ENCODE data around the gene PAGE2B.
A peak's percentile ranks its signal among the peaks of the same experiment; 100 is the strongest.
"Not testable (repeated sequence)": the region's sequence is repeated elsewhere in the genome, so short reads cannot be mapped to it uniquely, and the experiment has no call there.

PAGE2B gene, protein sequence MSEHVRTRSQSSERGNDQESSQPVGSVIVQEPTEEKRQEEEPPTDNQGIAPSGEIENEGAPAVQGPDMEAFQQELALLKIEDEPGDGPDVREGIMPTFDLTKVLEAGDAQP

DNA sequence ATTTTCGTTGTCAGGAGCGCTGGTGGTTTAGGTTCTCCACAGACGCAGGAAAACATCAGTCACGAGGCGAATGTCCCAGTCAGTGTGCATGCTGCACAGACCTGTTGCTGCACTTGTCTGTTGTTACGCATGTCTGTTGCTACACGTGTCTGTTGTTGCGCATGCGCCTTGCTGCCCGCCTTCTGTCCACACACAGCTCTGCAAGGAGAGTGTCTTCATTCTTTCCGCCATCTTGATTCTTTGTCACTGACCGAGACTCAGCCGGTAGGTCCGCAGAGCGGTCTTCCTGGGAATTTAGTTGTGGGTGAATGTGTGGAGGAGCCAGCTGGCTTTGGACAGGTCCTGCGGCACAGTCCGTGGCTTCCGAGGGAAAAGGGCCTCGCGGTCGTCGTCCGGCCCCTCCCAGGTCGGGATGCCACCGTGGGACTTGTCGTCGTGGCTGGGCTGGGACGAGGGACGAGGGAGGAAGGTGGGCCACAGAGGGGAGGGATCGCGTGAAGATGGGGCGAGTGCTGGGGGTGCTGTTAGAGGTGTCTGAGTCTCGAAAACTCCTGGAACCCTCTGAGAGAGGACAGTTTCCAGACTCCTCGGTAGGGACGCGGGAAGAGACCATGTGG is at the start of gene PAGE2B:
PAGE2B (plus strand) TSS at position 180 of the 617 bp plus-strand sequence. CDS start 1,012 bp downstream, outside the sequence.
- DNase-seq = no peak

DNA sequence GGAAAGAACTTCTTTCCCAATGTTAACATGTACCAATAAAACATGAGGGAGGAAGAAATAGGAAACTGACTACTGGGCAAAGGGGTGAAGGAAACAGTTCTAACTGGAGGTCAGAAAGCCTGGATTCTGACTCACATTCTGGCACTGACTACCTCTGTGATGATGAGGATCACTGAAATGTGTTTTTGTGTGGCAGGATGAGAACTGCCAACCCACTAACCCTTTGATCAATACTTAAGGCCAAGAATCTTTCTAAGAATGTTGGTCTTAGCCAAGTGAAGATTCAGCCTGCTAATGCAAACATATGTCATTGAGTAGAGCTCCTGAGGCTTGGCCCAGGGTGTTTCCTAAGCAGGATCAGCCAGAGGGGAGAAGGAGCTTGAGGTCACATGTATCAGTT is 48.7 kb upstream of the PAGE2B start:
- DNase-seq = no peak

DNA sequence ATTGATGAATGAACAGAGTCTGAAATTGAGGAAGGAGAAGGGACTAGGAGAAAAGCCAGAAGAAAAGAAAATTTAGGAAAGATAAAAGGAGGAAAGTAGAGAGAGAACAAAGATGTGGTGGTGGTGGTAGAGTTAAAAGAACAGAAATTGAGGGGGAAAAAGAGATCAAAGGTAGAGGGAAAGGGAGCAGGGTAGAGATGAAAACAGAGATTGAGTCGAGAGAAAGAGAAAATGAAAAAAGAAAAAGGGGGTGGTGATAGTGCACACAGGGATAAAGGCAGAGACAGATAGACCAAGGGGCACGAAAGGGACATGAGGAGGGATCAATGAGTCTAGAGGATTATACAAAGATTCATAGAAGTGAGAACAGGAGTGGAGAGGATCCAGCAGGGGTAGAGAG is 48.0 kb upstream of the PAGE2B start:
- no peak for DNase-seq

DNA sequence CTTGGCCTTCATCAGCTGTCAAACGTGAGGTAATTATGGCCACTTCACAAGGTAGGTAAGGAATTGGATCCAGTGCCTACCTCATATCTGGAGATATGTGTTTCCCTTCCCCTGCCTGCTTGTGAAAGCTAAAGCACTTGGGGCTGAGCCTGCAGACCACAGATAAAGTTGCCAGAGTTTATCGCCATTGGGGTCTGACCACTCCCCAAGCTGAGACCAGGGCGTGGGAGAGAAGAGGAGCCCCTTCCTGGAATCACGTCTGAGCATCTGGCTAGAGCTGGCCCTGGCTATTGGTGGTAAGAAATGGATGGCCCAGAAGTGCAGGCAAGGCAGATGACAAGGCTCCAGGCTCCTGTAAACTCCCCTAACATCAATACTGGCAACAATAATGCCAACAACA is 46.8 kb upstream of the PAGE2B start:
- DNase-seq = no peak

DNA sequence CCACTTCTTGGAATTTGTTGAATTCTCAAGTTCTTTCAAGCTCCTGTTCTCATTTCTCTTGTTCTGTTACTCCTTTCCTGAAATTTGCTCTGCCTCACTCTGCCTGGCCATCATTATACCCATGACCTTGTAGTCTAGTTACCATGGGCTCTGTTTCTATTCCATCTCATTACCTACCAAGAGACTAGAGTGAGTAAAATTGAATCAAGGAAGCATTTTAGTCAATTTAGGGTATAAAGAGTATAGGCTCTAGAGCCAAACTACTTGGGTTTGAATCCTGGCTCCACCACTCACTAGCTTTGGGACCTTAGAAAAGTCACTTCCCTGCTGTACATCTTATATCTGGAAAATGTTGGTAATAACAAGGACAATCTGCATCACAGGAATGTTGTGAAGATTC is 46.2 kb upstream of the PAGE2B start:
- no peak for DNase-seq

DNA sequence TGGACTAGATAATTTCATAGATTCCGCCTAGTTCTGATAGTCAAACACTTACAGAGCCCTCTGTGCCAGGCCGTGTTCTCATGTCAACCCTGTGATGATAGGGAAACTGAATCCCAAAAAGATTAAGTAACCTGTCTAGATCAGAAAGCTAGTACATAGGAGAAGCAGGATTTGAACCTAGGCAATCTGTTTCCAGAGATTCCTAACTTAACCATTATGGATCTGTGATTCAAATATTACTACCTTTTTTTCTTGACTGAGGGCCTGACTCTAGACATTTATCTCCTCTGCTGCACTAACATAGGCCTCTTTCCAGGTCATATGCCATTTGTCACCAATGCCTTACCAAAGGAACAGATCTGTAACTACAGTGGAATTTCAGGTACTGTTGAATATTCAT is 45.5 kb upstream of the PAGE2B start:
- DNase-seq = no peak

DNA sequence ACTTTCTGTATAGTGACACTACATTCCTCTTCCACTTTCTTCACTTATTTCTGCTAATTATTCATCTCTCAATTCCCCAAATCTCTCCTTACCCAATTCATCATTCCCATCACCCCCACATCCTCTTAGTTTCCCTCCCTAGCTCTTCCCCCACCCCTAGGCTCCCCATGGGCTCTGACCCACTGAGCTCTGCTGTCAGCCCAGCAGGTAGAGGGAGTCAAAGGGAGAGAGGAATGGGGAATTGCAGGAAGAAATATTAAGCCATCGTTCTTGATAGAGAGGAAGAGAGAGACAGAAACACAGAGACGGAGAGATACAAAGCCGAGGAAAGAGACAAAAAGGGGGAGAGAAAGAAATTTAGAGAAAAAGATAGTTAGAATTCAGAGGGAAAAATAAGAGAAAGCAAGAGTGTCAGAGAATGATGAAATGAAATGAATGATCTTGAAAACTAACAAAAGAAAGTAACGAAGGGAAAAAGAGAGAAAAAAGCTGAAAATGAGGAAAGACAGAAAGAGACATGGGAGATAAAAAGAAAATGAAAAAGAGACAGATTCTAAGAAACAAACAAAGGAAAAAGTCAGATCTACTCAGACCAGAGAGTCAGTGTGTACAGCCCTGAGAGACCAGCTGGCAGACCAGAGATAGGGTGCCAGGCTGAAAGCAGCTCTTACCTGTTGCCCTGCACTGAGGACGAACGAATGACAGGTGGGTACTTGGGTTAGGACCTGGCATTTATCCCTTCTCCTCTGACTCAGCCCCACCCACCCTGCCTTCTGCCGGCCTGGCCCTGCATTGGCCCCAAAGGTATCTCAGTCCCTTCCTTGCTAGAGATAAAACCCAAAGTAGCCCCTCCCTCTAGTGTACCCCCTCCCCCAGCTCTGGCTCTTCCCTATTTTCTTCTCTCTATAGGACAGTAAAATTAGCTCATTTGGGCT is 44.3 kb upstream of the PAGE2B start, which contains the start of gene ALAS2:
ALAS2 (minus strand) TSS at position 707 of the 935 bp plus-strand sequence. CDS start 4,977 bp downstream, outside the sequence.
- no peak for DNase-seq

DNA sequence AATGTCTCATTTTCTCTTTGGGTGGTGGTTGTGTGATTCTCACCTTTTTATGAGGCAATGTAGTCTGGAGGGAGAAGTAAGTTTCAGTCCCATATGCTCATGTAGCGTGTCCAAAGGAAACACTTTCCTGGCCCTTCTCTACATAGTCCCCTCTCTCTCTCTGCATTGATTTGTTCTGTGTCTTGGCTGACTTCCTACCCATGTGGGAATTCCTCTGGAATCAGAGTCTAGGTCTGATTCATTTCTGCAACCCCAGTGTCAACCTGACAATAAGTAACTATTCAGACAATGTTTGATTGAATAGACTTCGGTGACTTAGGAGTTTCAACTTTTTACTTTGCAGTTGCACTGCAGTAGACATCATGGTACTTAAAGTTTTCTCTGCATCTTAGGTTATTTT is 41.4 kb upstream of the PAGE2B start:
- no peak for DNase-seq

DNA sequence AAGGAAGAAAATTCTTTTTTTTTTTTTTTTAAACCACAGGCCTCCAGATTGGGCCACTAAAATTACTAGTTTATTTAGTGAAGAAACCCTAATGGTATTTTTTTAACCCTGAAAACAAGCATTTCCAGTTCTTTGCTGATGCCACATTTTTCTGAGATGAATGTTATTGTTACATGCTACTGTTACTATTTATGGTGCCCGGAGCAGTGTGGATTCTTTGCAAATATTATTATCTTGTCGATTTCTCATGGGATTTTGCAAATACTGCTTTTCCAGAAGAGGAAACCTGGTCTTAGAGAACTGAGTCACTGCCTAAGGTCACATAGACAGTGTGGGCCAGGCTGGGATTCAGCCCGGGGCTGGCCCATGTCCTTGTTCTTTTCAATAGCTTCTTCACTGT is 35.4 kb upstream of the PAGE2B start:
- no peak for DNase-seq

DNA sequence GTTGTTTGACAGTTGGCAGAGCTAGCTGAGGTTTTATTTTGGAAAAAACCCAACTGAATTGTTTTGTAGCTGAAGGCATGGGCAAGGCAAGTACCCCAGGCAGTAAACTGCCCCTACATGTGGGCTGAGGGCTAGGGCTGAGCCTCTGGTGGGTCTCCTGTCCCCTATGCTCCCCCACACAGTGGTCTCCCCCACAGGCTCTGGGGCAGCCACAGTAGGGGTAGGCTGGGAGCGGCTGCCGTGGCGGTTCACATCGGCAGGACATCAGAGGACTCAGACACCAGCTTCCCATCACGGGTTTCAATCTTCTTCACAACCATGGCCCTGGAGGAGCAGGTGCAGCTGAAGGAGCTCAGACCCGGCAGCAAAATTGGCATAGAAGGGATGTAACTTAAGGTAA is 33.3 kb upstream of the PAGE2B start:
- DNase-seq = no peak

DNA sequence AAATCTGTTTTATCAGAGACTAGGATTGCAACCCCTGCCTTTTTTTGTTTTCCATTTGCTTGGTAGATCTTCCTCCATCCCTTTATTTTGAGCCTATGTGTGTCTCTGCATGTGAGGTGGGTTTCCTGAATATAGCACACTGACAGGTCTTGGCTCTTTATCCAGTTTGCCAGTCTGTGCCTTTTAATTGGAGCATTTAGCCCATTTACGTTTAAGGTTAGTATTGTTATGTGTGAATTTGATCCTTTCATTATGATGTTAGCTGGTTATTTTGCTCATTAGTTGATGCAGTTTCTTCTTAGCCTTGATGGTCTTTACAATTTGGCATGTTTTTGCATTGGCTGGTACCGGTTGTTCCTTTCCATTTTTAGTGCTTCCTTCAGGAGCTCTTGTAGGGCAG is 24.2 kb upstream of the PAGE2B start:
- DNase-seq = not testable (repeated sequence)

DNA sequence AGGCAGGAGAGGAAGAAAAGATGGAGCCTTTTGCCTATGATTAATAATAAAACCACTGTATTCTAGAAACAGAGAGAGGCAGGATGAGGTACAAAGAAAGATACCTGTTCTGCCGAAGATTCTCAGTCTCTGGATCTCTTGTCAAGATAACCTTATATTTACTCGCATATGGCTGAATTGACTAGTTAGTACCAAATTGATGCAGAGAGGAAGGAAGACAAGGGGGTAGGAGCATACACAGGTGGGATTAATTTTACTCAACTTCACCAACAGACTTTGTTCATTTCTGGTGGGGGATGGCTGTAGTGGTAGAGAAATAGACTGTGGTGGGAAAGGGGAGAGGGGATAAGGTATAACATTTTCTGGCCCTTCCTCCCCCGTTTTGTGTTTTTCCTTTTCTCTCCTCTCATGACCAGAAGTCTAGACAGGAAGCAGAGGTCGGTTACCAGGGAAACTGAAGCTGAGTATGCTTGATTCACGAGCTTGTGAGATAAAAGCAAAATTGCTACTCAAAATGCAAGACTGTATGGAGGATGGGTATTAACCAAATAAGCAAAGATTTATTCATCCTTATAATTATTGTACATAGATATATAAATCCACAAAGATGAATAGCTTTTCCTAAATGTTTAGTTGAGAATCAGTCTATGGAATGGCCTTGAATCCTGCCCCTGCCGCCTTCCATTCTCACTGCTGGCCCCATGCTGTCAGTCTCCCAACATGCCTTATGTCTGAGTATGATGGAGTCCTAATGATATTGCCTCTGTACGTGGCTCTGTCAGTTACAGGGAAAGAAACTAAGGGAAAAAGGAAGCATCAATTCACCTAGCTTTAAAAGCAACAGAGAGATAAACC is 17.8 kb upstream of the PAGE2B start:
- peak in 1 of 2 experiments; percentile 20 for DNase-seq

DNA sequence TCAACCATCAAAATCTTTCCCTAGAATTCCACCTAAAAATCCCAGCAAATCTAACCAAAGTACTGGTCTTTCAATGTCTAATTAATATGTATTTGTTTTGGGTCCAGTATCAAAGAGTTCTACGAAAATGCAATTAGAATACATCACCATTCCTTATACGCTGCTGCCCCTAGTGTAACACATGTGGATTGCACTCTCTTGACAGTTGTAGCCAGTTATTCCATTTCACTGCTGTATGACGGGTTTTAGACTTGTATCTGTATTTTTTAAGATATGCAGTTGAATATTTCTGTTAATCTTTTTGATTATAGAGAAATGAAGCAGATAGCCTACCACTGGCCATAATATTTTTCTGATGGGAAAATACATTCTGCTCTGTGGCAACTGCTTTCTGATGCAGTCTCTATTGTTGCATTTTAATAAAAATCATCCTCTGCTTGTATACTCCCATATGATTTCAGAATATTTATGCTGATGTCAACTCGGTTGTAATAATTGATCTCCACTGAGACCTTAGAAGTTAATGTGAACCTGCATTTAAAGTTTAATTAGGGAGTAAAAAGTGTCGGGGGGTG is 17.1 kb upstream of the PAGE2B start:
- peak; percentile 55 to 65 for DNase-seq

DNA sequence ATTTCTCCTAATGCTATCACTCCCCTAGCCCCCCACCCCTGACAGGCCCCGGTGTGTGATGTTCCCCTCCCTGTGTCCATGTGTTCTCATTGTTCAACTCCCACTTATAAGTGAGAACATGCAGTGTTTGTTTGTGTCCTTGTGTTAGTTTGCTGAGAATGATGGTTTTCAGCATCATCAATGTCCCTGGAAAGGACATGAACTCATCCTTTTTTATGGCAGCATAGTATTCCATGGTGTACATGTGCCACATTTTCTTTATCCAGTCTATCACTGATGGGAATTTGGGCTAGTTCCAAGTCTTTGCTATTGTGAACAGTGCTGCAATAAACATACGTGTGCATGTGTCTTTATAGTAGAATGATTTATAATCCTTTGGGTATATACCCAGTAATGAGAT is 7.7 kb upstream of the PAGE2B start:
- DNase-seq = not testable (repeated sequence)

DNA sequence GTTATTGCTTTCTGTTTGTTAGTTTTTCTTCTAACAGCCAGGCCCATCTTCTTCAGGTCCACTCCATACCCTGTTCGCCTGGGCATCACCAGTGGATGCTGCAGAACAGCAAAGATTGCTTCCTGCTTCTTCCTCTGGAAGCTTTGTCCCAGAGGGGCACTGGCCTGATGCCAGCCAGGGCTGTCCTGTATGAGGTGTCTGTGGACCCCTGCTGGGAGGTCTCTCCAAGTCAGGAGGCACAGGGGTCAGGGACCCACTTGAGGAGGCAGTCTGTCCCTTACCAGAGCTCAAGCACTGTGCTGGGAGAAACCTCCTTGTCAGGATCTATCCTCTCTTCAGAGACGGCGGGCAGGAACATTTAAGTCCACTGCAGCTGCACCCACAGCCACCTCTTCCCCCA is 2.5 kb upstream of the PAGE2B start:
- DNase-seq = no peak

DNA sequence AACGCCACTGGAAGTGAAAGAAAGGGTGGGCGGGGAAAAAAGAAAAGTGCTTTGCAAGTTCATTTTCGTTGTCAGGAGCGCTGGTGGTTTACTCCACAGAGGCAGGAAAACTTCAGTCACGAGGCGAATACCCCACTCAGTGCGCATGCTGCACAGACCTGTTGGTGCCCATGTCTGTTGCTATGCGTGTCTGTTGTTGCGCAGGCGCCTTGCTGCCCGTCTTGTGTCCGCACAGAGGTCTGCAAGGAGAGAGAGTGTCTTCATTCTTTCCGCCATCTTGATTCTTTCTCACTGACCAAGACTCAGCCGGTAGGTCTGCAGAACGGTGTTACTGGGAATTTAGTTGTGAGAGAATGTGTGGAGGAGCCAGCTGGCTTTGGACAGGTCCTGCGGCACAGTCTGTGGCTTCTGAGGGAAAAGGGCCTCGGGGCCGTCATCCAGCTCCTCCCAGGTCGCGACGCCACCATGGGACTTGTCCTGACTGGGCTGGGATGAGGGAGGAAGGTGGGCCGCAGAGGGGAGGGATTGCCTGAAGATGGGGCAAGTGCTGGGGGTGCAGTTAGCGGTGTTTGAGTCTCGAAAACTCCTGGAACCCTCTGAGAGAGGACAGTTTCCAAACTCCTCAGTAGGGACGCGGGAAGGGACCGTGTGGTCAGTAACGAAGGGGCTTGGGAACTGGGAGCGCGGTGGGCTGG is 14.1 kb downstream of the PAGE2B start, which contains the start of gene PAGE2:
PAGE2 (plus strand) TSS at position 224 of the 695 bp plus-strand sequence. CDS start 1,003 bp downstream, outside the sequence.
- no peak for DNase-seq

DNA sequence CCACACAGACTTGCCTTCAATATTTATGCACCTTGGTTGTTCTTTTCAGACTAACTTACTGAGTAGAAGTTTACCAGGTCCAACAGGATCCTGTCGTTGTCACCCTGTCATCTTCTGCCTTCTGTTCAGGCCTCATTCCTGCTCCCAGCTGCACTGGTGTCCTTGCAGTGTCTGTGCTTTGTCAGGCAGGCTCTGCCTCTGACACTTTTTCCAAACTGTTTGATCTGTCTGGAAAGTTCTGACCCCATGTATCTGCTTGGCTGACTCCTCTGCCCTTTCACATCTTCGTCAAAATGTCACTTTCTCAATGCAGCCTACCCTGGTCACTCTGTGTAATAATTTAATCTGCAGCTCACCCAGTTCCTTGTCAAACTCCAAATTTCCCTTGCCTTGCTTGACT is 23.9 kb downstream of the PAGE2B start:
- DNase-seq = no peak

DNA sequence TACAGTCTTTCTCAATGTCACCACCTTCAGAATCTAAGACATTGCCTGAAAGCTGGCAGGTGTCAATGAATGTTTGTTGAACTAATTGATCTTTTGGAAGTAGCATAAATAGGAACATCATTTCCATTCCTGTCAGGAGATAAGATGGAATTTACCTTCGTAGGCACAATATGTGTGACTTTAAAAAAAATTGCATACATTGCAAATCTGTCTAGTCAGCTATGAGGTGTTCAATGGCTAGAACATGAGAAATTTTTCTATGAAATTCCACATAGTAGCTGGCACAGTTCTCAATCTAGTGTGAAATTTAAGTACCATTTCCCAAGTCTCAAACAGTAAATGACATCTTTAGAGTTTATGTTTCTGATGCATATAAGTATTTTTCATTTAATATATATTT is 24.3 kb downstream of the PAGE2B start:
- no peak for DNase-seq

DNA sequence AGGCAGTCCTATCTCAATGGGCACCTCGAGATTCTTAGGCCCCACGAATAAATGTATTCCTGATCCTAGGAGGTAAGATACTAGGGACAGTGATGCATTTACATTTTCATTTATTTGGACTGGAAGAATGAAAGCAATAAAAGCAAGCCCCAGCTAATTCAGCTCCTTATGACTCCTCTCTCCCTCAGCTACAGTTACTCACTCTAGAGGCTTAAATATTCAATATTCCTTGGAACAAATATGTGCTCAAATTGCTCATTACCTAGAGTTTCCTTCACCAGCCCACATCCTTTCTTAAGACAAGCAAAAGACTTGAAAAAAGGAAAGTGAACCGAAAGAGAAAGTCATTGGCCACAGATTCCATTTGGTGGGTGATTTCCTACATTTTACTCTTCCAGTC is 27.9 kb downstream of the PAGE2B start:
- no peak for DNase-seq

DNA sequence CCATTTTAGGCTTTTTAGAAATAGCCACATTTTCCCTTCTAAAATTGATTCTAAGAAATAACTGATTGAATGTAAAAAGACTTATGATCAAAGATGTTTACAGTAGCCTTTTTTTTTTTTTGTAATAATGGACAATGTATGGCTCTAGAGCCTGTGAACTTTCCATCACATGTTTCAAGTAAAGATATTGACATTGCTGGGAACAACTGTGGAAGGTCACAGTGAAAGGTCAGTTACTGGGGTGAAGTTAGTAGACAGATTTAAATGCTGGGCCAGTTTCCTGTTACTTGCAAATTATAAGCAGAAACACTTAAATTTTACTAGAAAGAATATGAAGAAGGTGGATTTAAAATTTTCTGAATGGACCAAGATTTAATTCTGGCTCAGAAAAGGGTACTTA is 32.4 kb downstream of the PAGE2B start:
- DNase-seq = no peak

DNA sequence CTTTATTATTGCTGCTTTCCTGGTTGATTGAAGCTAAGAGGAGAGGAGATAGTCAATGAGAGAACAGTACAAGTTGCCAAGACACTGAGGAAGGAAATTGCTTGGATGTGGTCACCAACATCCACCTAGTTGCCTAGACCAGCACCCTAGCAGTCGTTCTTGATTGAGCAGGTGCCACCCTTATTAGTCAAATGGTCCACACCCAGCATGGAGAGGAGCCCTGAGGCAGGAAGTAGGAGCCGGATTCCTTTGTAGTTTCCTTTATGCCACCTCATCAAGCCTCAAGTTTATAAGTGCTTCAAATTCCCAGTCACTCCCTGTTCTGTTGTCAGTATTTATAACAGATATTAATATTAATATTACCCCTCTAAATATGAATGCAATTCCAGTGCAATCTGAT is 33.1 kb downstream of the PAGE2B start:
- no peak for DNase-seq

DNA sequence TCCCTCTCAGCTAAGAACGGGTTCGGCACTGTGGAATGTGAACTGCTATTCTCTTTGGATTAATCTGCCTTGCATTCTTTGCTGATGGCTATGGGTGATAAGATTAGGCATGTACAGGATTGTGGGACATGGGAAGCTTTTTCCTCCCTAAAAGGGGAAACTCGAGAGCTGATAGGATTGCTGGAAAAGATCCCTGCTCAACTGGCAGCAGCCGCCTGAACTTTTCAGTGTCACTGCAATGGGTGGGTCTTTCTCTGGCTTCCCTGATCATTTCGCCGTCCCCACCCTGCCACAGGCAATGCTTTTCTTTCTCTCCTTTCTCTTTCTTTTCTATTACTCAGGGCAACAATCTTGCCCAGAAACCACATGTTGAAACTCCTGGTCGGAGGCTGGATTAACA is 34.5 kb downstream of the PAGE2B start:
- DNase-seq = no peak
